GM21526 (cell line): Measurements from ENCODE around the gene TIMM13.
"Not testable (repeated sequence)": the region's sequence is repeated elsewhere in the genome, so short reads cannot be mapped to it uniquely, and the experiment has no call there.

ENCODE experiments used
- ATAC-seq: cut with Tn5 transposase; IDR thresholded peaks from one replicate; pipeline ENCODE4 v1.9.1; 2021; ENCODE audit warnings: moderate library complexity; ENCODE audit not compliant: unreplicated experiment, low FRiP score

Gene TIMM13

GRCh38 chr19:2432131-2432848, 4.9 kb upstream of the TIMM13 start:
- no peak for ATAC-seq

GRCh38 chr19:2431318-2432055, 4.1 kb upstream of the TIMM13 start:
- no peak for ATAC-seq

- ATAC-seq = no peak
Measured at GRCh38 chr19:2429917-2430535, 2.6 kb upstream of the TIMM13 start.

- no peak for ATAC-seq
Measured at GRCh38 chr19:2428756-2429711, 1.6 kb upstream of the TIMM13 start.

- no peak for ATAC-seq
Measured at GRCh38 chr19:2428321-2428690, 920 bp upstream of the TIMM13 start.

- ATAC-seq = no peak
Measured at GRCh38 chr19:2426611-2427428, 566 bp downstream of the TIMM13 start.

- no peak for ATAC-seq
Measured at GRCh38 chr19:2425622-2426581, 1.5 kb downstream of the TIMM13 start.

- ATAC-seq = no peak
Measured at GRCh38 chr19:2424686-2425621, 2.4 kb downstream of the TIMM13 start.

- ATAC-seq = no peak
Measured at GRCh38 chr19:2423915-2424685, 3.3 kb downstream of the TIMM13 start.

GRCh38 chr19:2423071-2423914, 4.1 kb downstream of the TIMM13 start:
- ATAC-seq = no peak

- no peak for ATAC-seq
Measured at GRCh38 chr19:2421581-2422306, 5.6 kb downstream of the TIMM13 start.

GRCh38 chr19:2420490-2420889, 6.9 kb downstream of the TIMM13 start:
- ATAC-seq = no peak

GRCh38 chr19:2419754-2420153, 7.6 kb downstream of the TIMM13 start:
- ATAC-seq = no peak

GRCh38 chr19:2417881-2418406, 9.4 kb downstream of the TIMM13 start:
- ATAC-seq = no peak

GRCh38 chr19:2417436-2417835, 9.9 kb downstream of the TIMM13 start:
- ATAC-seq = not testable (repeated sequence)
